Choroid plexus epithelial cell (primary cell): ENCODE measurements around the gene RILPL1.
A peak's percentile ranks its signal among the peaks of the same experiment; 100 is the strongest.
"Not testable (repeated sequence)": the region's sequence is repeated elsewhere in the genome, so short reads cannot be mapped to it uniquely, and the experiment has no call there.

ENCODE experiments used
- DNase-seq: peaks from one replicate; pipeline ENCODE4 v3.0.0-alpha.2; 2010; ENCODE audit warnings: low read depth
- H3K4me3 ChIP-seq: 2 replicates; pipeline ENCODE4 v1.5.1; 2011; ENCODE audit warnings: low read depth, mild to moderate bottlenecking, control low read depth, low read length, moderate library complexity
- TF ChIP-seq, protein P1 (sequence below): conservative IDR thresholded peaks from 2 replicates; pipeline ENCODE4 v1.5.1; 2011; ENCODE audit warnings: low read depth, mild to moderate bottlenecking, control low read depth, inconsistent platforms, low read length, moderate library complexity

RILPL1 gene

DNA sequence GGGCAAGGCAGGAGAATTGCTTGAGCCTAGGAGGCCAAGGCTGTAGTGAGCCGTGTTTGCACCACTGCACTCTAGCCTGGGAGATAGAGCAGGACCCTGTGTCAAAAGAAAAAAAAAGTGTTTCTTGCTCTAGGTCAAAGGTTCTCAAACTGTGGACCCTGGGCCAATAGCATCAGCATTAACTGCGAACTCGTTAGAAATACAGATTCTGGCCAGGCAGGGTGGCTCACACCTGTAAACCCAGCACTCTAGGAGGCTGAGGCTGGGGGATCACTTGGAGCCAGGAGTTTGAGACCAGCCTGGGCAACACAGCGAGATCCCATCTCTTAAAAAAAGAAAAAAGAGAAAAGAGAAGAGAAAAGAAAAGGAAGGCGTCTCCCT is 97.9 kb downstream of the RILPL1 start:
- DNase-seq: no peak
- TF ChIP-seq, protein P1, sequence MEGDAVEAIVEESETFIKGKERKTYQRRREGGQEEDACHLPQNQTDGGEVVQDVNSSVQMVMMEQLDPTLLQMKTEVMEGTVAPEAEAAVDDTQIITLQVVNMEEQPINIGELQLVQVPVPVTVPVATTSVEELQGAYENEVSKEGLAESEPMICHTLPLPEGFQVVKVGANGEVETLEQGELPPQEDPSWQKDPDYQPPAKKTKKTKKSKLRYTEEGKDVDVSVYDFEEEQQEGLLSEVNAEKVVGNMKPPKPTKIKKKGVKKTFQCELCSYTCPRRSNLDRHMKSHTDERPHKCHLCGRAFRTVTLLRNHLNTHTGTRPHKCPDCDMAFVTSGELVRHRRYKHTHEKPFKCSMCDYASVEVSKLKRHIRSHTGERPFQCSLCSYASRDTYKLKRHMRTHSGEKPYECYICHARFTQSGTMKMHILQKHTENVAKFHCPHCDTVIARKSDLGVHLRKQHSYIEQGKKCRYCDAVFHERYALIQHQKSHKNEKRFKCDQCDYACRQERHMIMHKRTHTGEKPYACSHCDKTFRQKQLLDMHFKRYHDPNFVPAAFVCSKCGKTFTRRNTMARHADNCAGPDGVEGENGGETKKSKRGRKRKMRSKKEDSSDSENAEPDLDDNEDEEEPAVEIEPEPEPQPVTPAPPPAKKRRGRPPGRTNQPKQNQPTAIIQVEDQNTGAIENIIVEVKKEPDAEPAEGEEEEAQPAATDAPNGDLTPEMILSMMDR: no peak
- H3K4me3 ChIP-seq: peak overlapping the region; percentile 90

DNA sequence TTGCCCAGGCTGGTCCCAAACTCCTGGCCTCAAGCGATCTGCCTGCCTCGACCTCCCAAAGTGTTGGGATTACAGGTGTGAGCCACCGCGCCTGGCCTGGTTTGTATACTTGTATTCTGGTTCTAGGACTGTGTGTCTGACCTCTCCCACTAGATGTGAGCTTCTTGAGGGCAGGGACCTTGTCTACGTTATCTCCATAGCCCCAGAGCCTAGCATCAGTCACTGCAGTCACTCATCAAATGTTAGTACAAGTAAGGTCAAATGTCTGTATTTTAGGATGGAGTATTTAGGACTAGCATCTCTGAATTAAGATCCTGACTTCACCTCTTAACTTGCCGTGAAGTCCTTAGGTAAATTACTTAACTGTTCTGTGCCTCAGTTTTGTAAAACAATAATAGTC is 99.9 kb downstream of the RILPL1 start:
- no peak overlapping the region for H3K4me3 ChIP-seq
- DNase-seq: no peak
- TF ChIP-seq, protein P1: no peak

DNA sequence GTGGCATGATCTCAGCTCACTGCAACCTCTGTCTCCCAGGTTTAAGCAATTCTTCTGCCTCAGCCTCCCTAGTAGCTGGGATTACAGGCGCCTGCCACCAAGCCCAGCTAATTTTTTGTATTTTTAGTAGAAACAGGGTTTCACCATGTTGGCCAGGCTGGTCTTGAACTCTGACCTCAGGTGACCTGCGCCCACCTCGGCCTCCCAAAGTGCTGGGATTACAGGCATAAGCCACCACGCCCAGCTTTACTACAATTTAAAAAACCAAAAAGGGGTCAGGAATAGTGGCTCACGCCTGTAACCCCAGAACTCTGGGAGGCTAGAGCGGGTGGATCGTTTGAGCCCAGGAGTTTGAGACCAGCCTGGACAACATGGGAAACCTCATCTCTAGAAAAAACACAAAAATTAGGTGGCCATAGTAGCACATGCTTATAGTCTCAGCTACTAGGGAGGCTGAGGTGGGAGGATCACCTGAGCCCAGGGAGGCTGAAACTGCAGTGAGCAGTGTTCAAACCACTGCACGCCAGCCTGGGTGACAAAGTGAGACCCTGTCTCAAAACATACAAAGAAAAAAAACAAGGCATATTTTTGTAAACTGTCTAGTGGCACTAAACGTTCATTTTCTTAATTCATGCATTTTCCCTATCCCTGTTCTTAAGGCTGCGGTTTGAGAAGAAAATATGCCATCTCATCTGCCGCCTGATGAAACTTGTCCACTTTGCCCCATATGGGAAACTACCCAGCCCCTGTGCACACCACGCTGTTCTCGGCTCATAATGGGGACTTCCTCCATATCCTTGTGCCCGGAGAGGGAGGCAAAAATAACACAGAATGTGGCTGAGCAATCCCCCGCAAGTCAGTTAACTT is 101.3 kb downstream of the RILPL1 start:
- not testable (repeated sequence) for H3K4me3 ChIP-seq, DNase-seq

DNA sequence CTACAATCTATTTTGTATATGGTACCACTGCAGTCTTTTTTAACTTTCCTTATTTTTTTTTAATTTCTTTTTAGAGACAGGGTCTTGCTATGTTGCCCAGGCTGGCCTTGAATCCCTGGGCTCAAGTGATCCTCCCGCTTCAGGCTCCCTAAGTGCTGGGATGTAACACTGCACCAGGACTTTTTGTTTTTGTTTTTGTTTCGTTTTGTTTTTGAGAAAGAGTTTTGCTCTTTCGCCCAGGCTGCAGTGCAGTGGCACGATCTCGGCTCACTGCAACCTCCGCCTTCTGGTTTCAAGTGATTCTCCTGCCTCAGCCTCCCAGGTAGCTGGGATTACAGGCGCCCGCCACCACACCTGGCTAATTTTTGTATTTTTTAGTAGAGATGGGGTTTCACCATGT is 104.4 kb downstream of the RILPL1 start:
- not testable (repeated sequence) for DNase-seq, H3K4me3 ChIP-seq

DNA sequence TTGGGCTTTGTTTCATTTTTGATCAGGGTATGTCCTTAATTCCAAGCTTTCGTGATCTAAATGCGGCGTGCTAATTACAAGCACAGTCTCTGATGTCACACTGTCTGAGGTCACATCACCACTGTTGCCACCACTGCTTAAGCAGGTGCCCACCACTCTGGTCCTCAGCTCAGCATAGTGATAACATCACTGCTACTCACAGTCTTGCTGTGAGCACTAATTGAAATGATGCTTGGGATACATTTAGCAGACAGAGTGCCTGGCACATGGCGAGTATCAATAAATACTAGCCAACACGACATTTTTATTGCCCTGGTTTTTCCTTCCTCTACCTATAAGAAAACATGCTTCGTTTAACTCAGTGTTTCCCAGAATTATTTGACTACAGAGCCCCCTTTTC is 104.9 kb downstream of the RILPL1 start:
- no peak overlapping the region for H3K4me3 ChIP-seq
- no peak for DNase-seq
- TF ChIP-seq, protein P1: no peak

DNA sequence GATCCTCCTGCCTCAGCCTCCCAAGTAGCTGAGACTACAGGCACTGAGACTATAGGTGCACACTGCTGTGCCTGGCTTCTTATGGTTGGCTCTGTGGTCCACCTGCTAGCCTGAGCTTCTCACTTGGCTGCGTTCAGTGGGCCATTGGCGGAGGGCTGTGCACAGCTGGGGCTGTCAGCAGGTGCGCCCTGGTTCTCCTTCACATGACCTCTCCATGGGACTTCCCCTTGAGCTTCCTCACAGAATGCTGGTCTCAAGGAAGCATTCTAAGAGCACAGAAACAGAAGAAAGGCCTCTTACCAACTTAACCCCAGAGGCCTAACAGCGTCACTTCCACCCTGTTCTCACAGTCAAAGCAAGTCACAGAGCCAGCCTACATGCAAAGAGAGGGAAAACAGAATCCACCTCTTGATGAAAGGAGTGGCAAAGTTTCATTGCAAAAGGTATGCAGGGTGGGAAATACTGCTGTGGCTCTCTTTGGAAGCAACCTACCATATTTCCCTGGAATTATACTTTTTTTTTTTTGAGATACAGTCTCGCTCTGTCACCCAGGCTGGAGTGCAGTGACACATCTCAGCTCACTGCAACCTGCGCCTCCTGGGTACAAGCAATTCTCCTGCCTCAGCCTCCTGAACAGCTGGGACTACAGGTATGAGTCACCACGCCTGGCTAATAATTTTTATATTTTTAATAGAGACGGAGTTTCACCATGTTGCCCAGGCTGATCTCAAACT is 106.3 kb downstream of the RILPL1 start:
- no peak for DNase-seq
- no peak overlapping the region for H3K4me3 ChIP-seq
- TF ChIP-seq, protein P1: no peak

DNA sequence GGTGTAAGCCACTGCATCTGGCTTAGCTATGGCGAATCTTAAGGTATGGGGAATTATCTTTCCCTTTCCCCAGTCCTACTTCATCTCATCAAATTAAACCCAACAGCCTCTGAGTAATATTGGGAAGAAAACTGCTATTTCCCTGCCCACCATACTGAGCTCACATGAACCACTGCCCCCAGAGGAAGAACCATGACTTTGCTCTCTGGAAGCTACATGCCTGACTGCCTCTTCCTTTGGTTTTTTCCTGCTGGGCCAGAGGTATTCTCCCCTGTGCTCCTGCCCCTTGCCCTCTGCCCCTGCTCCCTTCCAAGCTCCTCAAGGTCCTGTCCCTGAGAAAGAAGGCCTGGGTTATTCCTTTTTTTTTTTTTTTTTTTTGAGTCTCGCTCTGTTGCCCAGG is 112.2 kb downstream of the RILPL1 start:
- TF ChIP-seq, protein P1: peak; percentile 11
- H3K4me3 ChIP-seq: no peak overlapping the region
- DNase-seq: no peak
